HG02571 (cell line): ENCODE results near the gene FBH1.
"Not testable (repeated sequence)": the region's sequence is repeated elsewhere in the genome, so short reads cannot be mapped to it uniquely, and the experiment has no call there.

Experiments
- ATAC-seq: cut with Tn5 transposase; IDR thresholded peaks from one replicate; pipeline ENCODE4 v1.9.1; 2021; ENCODE audit warnings: mild to moderate bottlenecking, moderate library complexity; ENCODE audit not compliant: unreplicated experiment

Gene FBH1

GRCh38 chr10:5938291-5938690, 48.2 kb downstream of the FBH1 start:
- ATAC-seq: no peak

GRCh38 chr10:5940807-5941218, 50.8 kb downstream of the FBH1 start:
- no peak for ATAC-seq

GRCh38 chr10:5941579-5941978, 51.5 kb downstream of the FBH1 start:
- no peak for ATAC-seq

- no peak for ATAC-seq
These were observed 52.0 kb downstream of the FBH1 start for GRCh38 chr10:5942001-5942400.

GRCh38 chr10:5942474-5942873, 52.4 kb downstream of the FBH1 start:
- ATAC-seq: no peak

GRCh38 chr10:5943536-5943935, 53.5 kb downstream of the FBH1 start:
- ATAC-seq: no peak

- no peak for ATAC-seq
These were observed 54.5 kb downstream of the FBH1 start for GRCh38 chr10:5944389-5945189.

- ATAC-seq: no peak
These were observed 55.1 kb downstream of the FBH1 start for GRCh38 chr10:5945190-5945509.

- ATAC-seq: no peak
These were observed 55.7 kb downstream of the FBH1 start for GRCh38 chr10:5945561-5946418.

- not testable (repeated sequence) for ATAC-seq
These were observed 56.4 kb downstream of the FBH1 start for GRCh38 chr10:5946419-5946775.

GRCh38 chr10:5946786-5947185, 56.7 kb downstream of the FBH1 start:
- no peak for ATAC-seq

- no peak for ATAC-seq
These were observed 57.6 kb downstream of the FBH1 start for GRCh38 chr10:5947471-5948207.

GRCh38 chr10:5948208-5948585, 58.2 kb downstream of the FBH1 start:
- no peak for ATAC-seq

GRCh38 chr10:5949009-5949759, 59.1 kb downstream of the FBH1 start:
- ATAC-seq: no peak

GRCh38 chr10:5951167-5951711, 61.2 kb downstream of the FBH1 start:
- ATAC-seq: no peak

- no peak for ATAC-seq
These were observed 61.8 kb downstream of the FBH1 start for GRCh38 chr10:5951721-5952407.

GRCh38 chr10:5952731-5953385, 62.8 kb downstream of the FBH1 start:
- ATAC-seq: no peak

- ATAC-seq: no peak
These were observed 63.6 kb downstream of the FBH1 start for GRCh38 chr10:5953676-5954075.

- ATAC-seq: no peak
These were observed 66.3 kb downstream of the FBH1 start for GRCh38 chr10:5956146-5956936.
